WTC11 (cell line): Measurements from ENCODE around the gene GDNF. TPM values are rescaled to one million over a fixed set of nuclear protein-coding genes. Genes with fewer than 3 reads are reported as not detected.
A peak's percentile ranks its signal among the peaks of the same experiment; 100 is the strongest.

Experiments used
- AFF4 ChIP-seq: sonication (generic); formaldehyde crosslinking; IDR thresholded peaks from 2 replicates; pipeline ENCODE4 v1.8.1; 2023; ENCODE audit warnings: mild to moderate bottlenecking, missing genetic modification reagents, borderline replicate concordance
- FOXP4 ChIP-seq: sonication (generic); formaldehyde crosslinking; IDR thresholded peaks from 2 replicates; pipeline ENCODE4 v1.8.0; 2022; ENCODE audit warnings: mild to moderate bottlenecking, missing genetic modification reagents
- GRHL2 ChIP-seq: fragments of 250-450 bp; sonication (Bioruptor Pico); IDR thresholded peaks from 2 replicates; pipeline ENCODE4 v1.8.0; 2022; ENCODE audit warnings: mild to moderate bottlenecking, moderate library complexity; ENCODE audit not compliant: insufficient replicate concordance, severe bottlenecking
- IRF2 ChIP-seq: sonication (generic); formaldehyde crosslinking; IDR thresholded peaks from 2 replicates; pipeline ENCODE4 v1.8.0; 2022; ENCODE audit warnings: low read depth, missing genetic modification reagents, borderline replicate concordance
- MAX ChIP-seq: sonication (generic); formaldehyde crosslinking; IDR thresholded peaks from 2 replicates; pipeline ENCODE4 v1.8.0; 2022; ENCODE audit warnings: mild to moderate bottlenecking, missing genetic modification reagents
- NR3C1 ChIP-seq: sonication (generic); formaldehyde crosslinking; conservative IDR thresholded peaks from 2 replicates; pipeline ENCODE4 v1.8.1; 2023; ENCODE audit warnings: low read depth, mild to moderate bottlenecking, missing genetic modification reagents
- OVOL2 ChIP-seq: fragments of 250-450 bp; sonication (Bioruptor Pico); IDR thresholded peaks from 2 replicates; pipeline ENCODE4 v1.9.0; 2021; ENCODE audit warnings: mild to moderate bottlenecking, borderline replicate concordance
- RORB ChIP-seq: fragments of 250-450 bp; sonication (Bioruptor Pico); IDR thresholded peaks from 2 replicates; pipeline ENCODE4 v1.9.0; 2021; ENCODE audit warnings: mild to moderate bottlenecking
- SP1 ChIP-seq: sonication (generic); formaldehyde crosslinking; conservative IDR thresholded peaks from 2 replicates; pipeline ENCODE4 v1.8.1; 2022; ENCODE audit warnings: missing genetic modification reagents
- ZNF219 ChIP-seq: sonication (generic); formaldehyde crosslinking; IDR thresholded peaks from 2 replicates; pipeline ENCODE4 v1.8.0; 2023; ENCODE audit warnings: missing genetic modification reagents, mild to moderate bottlenecking, borderline replicate concordance
- total RNA-seq: library from RNA; stranded (reverse); gene quantifications from 3 replicates; pipeline ENCODE4 v1.2.3, GENCODE V29; 2021
- TF ChIP-seq, protein P1 (sequence below): sonication (generic); formaldehyde crosslinking; IDR thresholded peaks from 2 replicates; pipeline ENCODE4 v1.8.0; 2023; ENCODE audit warnings: mild to moderate bottlenecking, missing genetic modification reagents
- TF ChIP-seq, protein P2 (sequence below): fragments of 250-450 bp; sonication (Bioruptor Pico); IDR thresholded peaks from 2 replicates; pipeline ENCODE4 v1.8.0; 2021; ENCODE audit warnings: mild to moderate bottlenecking
- TF ChIP-seq, protein P3 (sequence below): sonication (generic); formaldehyde crosslinking; IDR thresholded peaks from 2 replicates; pipeline ENCODE4 v1.8.0; 2022; ENCODE audit warnings: mild to moderate bottlenecking, missing genetic modification reagents
- TF ChIP-seq, protein P4 (sequence below): sonication (generic); formaldehyde crosslinking; IDR thresholded peaks from 2 replicates; pipeline ENCODE4 v1.8.0; 2023; ENCODE audit warnings: missing genetic modification reagents, mild to moderate bottlenecking, borderline replicate concordance
- TF ChIP-seq, protein P5 (sequence below): sonication (generic); formaldehyde crosslinking; IDR thresholded peaks from 2 replicates; pipeline ENCODE4 v1.8.0; 2023; ENCODE audit warnings: missing genetic modification reagents

GDNF gene
- total RNA-seq, 1 experiment from 2014 or later = 4.7 TPM

GRCh38 chr5:37840053-37841034 is 503 bp upstream of the GDNF start (continued):
- TF ChIP-seq, protein P1, sequence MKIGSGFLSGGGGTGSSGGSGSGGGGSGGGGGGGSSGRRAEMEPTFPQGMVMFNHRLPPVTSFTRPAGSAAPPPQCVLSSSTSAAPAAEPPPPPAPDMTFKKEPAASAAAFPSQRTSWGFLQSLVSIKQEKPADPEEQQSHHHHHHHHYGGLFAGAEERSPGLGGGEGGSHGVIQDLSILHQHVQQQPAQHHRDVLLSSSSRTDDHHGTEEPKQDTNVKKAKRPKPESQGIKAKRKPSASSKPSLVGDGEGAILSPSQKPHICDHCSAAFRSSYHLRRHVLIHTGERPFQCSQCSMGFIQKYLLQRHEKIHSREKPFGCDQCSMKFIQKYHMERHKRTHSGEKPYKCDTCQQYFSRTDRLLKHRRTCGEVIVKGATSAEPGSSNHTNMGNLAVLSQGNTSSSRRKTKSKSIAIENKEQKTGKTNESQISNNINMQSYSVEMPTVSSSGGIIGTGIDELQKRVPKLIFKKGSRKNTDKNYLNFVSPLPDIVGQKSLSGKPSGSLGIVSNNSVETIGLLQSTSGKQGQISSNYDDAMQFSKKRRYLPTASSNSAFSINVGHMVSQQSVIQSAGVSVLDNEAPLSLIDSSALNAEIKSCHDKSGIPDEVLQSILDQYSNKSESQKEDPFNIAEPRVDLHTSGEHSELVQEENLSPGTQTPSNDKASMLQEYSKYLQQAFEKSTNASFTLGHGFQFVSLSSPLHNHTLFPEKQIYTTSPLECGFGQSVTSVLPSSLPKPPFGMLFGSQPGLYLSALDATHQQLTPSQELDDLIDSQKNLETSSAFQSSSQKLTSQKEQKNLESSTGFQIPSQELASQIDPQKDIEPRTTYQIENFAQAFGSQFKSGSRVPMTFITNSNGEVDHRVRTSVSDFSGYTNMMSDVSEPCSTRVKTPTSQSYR (CRISPR knock-in tag) = no peak
- TF ChIP-seq IRF2 = no peak
- TF ChIP-seq FOXP4 (CRISPR knock-in tag) = peak; percentile 93
- TF ChIP-seq, protein P2, sequence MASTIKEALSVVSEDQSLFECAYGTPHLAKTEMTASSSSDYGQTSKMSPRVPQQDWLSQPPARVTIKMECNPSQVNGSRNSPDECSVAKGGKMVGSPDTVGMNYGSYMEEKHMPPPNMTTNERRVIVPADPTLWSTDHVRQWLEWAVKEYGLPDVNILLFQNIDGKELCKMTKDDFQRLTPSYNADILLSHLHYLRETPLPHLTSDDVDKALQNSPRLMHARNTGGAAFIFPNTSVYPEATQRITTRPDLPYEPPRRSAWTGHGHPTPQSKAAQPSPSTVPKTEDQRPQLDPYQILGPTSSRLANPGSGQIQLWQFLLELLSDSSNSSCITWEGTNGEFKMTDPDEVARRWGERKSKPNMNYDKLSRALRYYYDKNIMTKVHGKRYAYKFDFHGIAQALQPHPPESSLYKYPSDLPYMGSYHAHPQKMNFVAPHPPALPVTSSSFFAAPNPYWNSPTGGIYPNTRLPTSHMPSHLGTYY = no peak
- 0 out of 2 replicates have a peak, but pooled peaks have one; percentile 41 for TF ChIP-seq ZNF219
- TF ChIP-seq RORB (CRISPR knock-in tag) = no peak
- no peak for TF ChIP-seq SP1
- TF ChIP-seq, protein P3, sequence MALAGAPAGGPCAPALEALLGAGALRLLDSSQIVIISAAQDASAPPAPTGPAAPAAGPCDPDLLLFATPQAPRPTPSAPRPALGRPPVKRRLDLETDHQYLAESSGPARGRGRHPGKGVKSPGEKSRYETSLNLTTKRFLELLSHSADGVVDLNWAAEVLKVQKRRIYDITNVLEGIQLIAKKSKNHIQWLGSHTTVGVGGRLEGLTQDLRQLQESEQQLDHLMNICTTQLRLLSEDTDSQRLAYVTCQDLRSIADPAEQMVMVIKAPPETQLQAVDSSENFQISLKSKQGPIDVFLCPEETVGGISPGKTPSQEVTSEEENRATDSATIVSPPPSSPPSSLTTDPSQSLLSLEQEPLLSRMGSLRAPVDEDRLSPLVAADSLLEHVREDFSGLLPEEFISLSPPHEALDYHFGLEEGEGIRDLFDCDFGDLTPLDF (CRISPR knock-in tag) = 0 out of 2 replicates have a peak, but pooled peaks have one; percentile 53
- no peak for TF ChIP-seq OVOL2 (CRISPR knock-in tag)
- TF ChIP-seq MAX (CRISPR knock-in tag) = peak; percentile 88
- peak; percentile 54; the same call in 1 of the 2 replicates for TF ChIP-seq AFF4 (CRISPR knock-in tag)
- no peak for TF ChIP-seq GRHL2
- TF ChIP-seq NR3C1 = no peak
- TF ChIP-seq, protein P4, sequence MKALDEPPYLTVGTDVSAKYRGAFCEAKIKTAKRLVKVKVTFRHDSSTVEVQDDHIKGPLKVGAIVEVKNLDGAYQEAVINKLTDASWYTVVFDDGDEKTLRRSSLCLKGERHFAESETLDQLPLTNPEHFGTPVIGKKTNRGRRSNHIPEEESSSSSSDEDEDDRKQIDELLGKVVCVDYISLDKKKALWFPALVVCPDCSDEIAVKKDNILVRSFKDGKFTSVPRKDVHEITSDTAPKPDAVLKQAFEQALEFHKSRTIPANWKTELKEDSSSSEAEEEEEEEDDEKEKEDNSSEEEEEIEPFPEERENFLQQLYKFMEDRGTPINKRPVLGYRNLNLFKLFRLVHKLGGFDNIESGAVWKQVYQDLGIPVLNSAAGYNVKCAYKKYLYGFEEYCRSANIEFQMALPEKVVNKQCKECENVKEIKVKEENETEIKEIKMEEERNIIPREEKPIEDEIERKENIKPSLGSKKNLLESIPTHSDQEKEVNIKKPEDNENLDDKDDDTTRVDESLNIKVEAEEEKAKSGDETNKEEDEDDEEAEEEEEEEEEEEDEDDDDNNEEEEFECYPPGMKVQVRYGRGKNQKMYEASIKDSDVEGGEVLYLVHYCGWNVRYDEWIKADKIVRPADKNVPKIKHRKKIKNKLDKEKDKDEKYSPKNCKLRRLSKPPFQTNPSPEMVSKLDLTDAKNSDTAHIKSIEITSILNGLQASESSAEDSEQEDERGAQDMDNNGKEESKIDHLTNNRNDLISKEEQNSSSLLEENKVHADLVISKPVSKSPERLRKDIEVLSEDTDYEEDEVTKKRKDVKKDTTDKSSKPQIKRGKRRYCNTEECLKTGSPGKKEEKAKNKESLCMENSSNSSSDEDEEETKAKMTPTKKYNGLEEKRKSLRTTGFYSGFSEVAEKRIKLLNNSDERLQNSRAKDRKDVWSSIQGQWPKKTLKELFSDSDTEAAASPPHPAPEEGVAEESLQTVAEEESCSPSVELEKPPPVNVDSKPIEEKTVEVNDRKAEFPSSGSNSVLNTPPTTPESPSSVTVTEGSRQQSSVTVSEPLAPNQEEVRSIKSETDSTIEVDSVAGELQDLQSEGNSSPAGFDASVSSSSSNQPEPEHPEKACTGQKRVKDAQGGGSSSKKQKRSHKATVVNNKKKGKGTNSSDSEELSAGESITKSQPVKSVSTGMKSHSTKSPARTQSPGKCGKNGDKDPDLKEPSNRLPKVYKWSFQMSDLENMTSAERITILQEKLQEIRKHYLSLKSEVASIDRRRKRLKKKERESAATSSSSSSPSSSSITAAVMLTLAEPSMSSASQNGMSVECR (CRISPR knock-in tag) = peak; percentile 70; the same call in 1 of the 2 replicates
- TF ChIP-seq, protein P5, sequence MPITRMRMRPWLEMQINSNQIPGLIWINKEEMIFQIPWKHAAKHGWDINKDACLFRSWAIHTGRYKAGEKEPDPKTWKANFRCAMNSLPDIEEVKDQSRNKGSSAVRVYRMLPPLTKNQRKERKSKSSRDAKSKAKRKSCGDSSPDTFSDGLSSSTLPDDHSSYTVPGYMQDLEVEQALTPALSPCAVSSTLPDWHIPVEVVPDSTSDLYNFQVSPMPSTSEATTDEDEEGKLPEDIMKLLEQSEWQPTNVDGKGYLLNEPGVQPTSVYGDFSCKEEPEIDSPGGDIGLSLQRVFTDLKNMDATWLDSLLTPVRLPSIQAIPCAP (CRISPR knock-in tag) = 0 out of 2 replicates have a peak, but pooled peaks have one; percentile 60
